ENCODE results near the gene SEC61A1. TPM values are rescaled to one million over a fixed set of nuclear protein-coding genes. Genes with fewer than 3 reads are reported as not detected.

Gene SEC61A1
- total and polyA plus RNA-seq, 4 donors: 80.4 to 295 (median 147) TPM

DNA sequence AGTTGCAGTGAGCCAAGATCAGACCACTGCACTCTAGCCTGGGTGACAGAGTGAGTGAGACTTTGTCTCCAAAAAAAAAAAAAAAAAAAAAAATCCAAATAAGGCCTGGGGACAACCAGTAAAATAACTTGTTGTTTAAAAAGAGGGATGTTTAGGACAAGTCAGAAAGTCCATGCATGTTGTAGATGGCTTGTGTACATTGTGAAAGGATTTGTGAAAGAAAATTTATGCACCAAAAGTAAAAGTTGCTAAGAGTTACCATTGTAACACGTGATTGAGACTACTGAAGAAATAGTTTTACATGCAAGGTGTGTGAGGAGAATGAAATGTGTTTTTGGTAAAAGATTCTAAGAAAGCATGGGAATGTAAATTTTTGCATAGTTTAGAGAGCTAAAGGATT lies 35.7 kb upstream of the SEC61A1 start:
- WGBS: 92% methylated on average over 1 of the region's 1 CpG
- TF ChIP-seq HNF4A (conservative IDR thresholded peaks at IDR 0.05) (no peak), RXRA (IDR thresholded peaks at IDR 0.05) (no peak), EGR1 (IDR thresholded peaks at IDR 0.05; ENCODE audit: low read depth in 2 of 2) (no peak), GABPA (IDR thresholded peaks at IDR 0.05 in 1 of 2, conservative IDR thresholded peaks at IDR 0.05 in 1 of 2) (no peak), NR2F2 (IDR thresholded peaks at IDR 0.05) (no peak), JUND (IDR thresholded peaks at IDR 0.05) (no peak), HNF4G (IDR thresholded peaks at IDR 0.05) (no peak)
- TF ChIP-seq, protein P1, sequence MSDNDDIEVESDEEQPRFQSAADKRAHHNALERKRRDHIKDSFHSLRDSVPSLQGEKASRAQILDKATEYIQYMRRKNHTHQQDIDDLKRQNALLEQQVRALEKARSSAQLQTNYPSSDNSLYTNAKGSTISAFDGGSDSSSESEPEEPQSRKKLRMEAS (IDR thresholded peaks at IDR 0.05): no peak

DNA sequence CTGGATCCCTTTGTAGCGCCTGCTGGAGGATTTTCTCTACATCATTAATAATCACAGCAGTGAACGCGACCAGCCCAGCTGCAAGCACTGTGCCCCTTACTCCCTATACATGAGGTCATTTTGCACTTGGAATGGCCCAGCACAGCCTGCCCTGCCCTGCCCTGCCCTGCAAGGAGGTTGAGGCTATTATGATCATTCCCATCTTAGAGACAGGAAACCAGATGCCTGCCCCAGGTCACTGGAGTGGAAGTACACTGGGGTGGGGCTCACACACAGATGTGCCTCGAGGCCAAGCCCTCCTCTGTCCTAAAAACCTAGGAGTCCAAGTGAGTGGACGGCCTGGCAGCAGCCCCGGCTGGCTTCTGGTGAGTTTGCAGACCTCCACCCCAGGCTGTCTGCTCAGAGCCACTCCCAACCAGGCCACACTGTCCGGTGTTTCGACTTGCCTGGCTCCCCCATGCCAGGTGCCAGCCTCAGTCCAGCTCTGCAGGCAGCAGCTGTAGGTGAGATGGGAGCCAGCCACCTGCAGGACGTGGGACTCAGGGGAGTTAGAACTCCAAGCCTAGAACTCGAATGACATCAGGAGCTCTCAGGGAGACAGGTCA lies 30.4 kb upstream of the SEC61A1 start:
- no peak for DNase-seq (ENCODE audit: low spot score)
- Histone ChIP-seq H3K4me3 (ENCODE audit: low read depth in 1 of 3, low read length in 3 of 3) (no peak overlapping the region), H3K4me1 (ENCODE audit: control insufficient read depth in 4 of 4, insufficient read depth in 4 of 4, low read length in 3 of 4) (no peaks in the 10 kb centered on the region), H3K36me3 (ENCODE audit: control insufficient read depth in 4 of 4, insufficient read depth in 3 of 4, low read depth in 1 of 4, low read length in 3 of 4) (no peaks in the 10 kb centered on the region), H3K9ac (ENCODE audit: low read depth in 1 of 2, low read length in 2 of 2) (no peak overlapping the region), H3K27me3 (ENCODE audit: control insufficient read depth in 4 of 4, insufficient read depth in 4 of 4, low read length in 3 of 4) (no peaks in the 10 kb centered on the region), H3K9me3 (ENCODE audit: control insufficient read depth in 4 of 4, low read length in 3 of 4) (no peaks in the 10 kb centered on the region), H3K27ac (ENCODE audit: low read depth in 1 of 2, low read length in 2 of 2) (no peak overlapping the region)
- TF ChIP-seq GABPA (IDR thresholded peaks at IDR 0.05 in 1 of 2, conservative IDR thresholded peaks at IDR 0.05 in 1 of 2) (no peak), HNF4G (IDR thresholded peaks at IDR 0.05) (no peak), NR2F2 (IDR thresholded peaks at IDR 0.05) (no peak)
- TF ChIP-seq, protein P2, sequence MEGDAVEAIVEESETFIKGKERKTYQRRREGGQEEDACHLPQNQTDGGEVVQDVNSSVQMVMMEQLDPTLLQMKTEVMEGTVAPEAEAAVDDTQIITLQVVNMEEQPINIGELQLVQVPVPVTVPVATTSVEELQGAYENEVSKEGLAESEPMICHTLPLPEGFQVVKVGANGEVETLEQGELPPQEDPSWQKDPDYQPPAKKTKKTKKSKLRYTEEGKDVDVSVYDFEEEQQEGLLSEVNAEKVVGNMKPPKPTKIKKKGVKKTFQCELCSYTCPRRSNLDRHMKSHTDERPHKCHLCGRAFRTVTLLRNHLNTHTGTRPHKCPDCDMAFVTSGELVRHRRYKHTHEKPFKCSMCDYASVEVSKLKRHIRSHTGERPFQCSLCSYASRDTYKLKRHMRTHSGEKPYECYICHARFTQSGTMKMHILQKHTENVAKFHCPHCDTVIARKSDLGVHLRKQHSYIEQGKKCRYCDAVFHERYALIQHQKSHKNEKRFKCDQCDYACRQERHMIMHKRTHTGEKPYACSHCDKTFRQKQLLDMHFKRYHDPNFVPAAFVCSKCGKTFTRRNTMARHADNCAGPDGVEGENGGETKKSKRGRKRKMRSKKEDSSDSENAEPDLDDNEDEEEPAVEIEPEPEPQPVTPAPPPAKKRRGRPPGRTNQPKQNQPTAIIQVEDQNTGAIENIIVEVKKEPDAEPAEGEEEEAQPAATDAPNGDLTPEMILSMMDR (IDR thresholded peaks at IDR 0.05; ENCODE audit: low read depth, low read length, missing input control): no peak
- WGBS: 88% methylated on average over 10 of the region's 10 CpGs

More for the DNA sequence above, 35.7 kb upstream of the SEC61A1 start:
- Histone ChIP-seq H3K4me3 (ENCODE audit: low read depth in 1 of 3, low read length in 3 of 3) (no peak overlapping the region), H3K27ac (ENCODE audit: low read depth in 1 of 2, low read length in 2 of 2) (no peak overlapping the region), H3K9me3 (ENCODE audit: control insufficient read depth in 4 of 4, low read length in 3 of 4) (no peaks in the 10 kb centered on the region), H3K36me3 (ENCODE audit: control insufficient read depth in 4 of 4, insufficient read depth in 3 of 4, low read depth in 1 of 4, low read length in 3 of 4) (no peaks in the 10 kb centered on the region), H3K4me1 (ENCODE audit: control insufficient read depth in 4 of 4, insufficient read depth in 4 of 4, low read length in 3 of 4) (peaks cover 0 to 11% (median 9%) of the 10 kb centered on the region in 4 donors), H3K27me3 (ENCODE audit: control insufficient read depth in 4 of 4, insufficient read depth in 4 of 4, low read length in 3 of 4) (no peaks in the 10 kb centered on the region), H3K9ac (ENCODE audit: low read depth in 1 of 2, low read length in 2 of 2) (no peak overlapping the region)
- no peak for DNase-seq (ENCODE audit: low spot score)

DNA sequence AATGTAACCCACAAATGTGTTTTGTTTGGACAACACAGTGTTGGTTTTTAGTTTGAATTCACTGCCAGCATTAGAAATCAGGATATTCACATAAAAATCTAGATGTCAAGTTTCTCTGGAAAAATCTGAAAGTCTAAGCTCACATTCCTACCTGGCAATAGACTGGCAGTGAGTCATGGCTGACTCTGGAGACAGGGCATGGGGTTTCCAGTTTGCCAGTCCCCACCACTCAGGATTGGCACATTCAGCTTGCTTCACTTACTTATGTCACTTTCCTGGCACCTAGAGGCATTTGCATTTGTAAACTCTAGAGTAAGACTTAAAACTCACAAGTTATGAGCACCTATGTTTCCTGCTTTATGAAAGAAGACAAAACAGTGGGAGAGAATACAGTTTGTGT lies 19.1 kb upstream of the SEC61A1 start:
- Histone ChIP-seq H3K27me3 (ENCODE audit: control insufficient read depth in 4 of 4, insufficient read depth in 4 of 4, low read length in 3 of 4) (no peaks in the 10 kb centered on the region), H3K27ac (ENCODE audit: low read depth in 1 of 2, low read length in 2 of 2) (no peak overlapping the region), H3K4me3 (ENCODE audit: low read depth in 1 of 3, low read length in 3 of 3) (no peak overlapping the region), H3K9ac (ENCODE audit: low read depth in 1 of 2, low read length in 2 of 2) (no peak overlapping the region), H3K36me3 (ENCODE audit: control insufficient read depth in 4 of 4, insufficient read depth in 3 of 4, low read depth in 1 of 4, low read length in 3 of 4) (no peaks in the 10 kb centered on the region), H3K9me3 (ENCODE audit: control insufficient read depth in 4 of 4, low read length in 3 of 4) (no peaks in the 10 kb centered on the region), H3K4me1 (ENCODE audit: control insufficient read depth in 4 of 4, insufficient read depth in 4 of 4, low read length in 3 of 4) (peaks cover 0 to 3% (median 0%) of the 10 kb centered on the region in 4 donors)
- peak; percentile 41 for TF ChIP-seq YY1 (IDR thresholded peaks at IDR 0.05)
- TF ChIP-seq HNF4A (conservative IDR thresholded peaks at IDR 0.05): peak in 1 of 2 donors; percentile 16
- peak in 1 of 2 donors; percentile 59 for TF ChIP-seq JUND (IDR thresholded peaks at IDR 0.05)
- TF ChIP-seq FOXA1 (IDR thresholded peaks at IDR 0.05): no peak
- TF ChIP-seq RXRA (IDR thresholded peaks at IDR 0.05): peak; percentile 6 to 21
- TF ChIP-seq HNF4G (IDR thresholded peaks at IDR 0.05): no peak
- no peak for DNase-seq (ENCODE audit: low spot score)

DNA sequence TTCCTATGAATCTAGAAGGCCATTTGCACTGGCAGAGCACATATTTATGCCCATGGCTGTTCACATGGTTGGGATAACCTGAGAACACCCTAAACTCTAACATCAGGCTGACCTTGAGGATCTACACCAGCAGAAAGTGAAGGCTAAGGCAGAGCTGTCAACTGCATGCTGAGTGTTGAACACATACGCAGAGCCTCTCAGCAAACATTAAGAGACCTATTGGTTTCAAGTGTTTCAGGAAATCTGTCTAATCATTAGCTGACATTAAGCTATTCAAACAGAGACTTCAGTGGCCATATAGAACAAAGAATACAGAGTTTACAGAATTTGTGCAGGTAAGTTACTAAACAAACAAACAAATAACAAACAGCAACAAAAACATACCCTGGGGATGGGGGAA lies 16.1 kb upstream of the SEC61A1 start:
- Histone ChIP-seq H3K4me1 (ENCODE audit: control insufficient read depth in 4 of 4, insufficient read depth in 4 of 4, low read length in 3 of 4) (peaks cover 0 to 3% (median 0%) of the 10 kb centered on the region in 4 donors), H3K9ac (ENCODE audit: low read depth in 1 of 2, low read length in 2 of 2) (no peak overlapping the region), H3K4me3 (ENCODE audit: low read depth in 1 of 3, low read length in 3 of 3) (no peak overlapping the region), H3K9me3 (ENCODE audit: control insufficient read depth in 4 of 4, low read length in 3 of 4) (no peaks in the 10 kb centered on the region), H3K27ac (ENCODE audit: low read depth in 1 of 2, low read length in 2 of 2) (peak overlapping the region in 1 of 2 donors; percentile 3), H3K36me3 (ENCODE audit: control insufficient read depth in 4 of 4, insufficient read depth in 3 of 4, low read depth in 1 of 4, low read length in 3 of 4) (no peaks in the 10 kb centered on the region), H3K27me3 (ENCODE audit: control insufficient read depth in 4 of 4, insufficient read depth in 4 of 4, low read length in 3 of 4) (no peaks in the 10 kb centered on the region)
- WGBS: 41% methylated on average over 1 of the region's 1 CpG
- DNase-seq (ENCODE audit: low spot score): no peak
- TF ChIP-seq HNF4A (conservative IDR thresholded peaks at IDR 0.05) (peak; percentile 34 to 46), RAD21 (IDR thresholded peaks at IDR 0.05) (peak in 1 of 2 donors; percentile 43), SP1 (IDR thresholded peaks at IDR 0.05) (peak; percentile 51), YY1 (IDR thresholded peaks at IDR 0.05) (peak; percentile 29), NR2F2 (IDR thresholded peaks at IDR 0.05) (no peak), FOXA1 (IDR thresholded peaks at IDR 0.05) (no peak)
- TF ChIP-seq, protein P3, sequence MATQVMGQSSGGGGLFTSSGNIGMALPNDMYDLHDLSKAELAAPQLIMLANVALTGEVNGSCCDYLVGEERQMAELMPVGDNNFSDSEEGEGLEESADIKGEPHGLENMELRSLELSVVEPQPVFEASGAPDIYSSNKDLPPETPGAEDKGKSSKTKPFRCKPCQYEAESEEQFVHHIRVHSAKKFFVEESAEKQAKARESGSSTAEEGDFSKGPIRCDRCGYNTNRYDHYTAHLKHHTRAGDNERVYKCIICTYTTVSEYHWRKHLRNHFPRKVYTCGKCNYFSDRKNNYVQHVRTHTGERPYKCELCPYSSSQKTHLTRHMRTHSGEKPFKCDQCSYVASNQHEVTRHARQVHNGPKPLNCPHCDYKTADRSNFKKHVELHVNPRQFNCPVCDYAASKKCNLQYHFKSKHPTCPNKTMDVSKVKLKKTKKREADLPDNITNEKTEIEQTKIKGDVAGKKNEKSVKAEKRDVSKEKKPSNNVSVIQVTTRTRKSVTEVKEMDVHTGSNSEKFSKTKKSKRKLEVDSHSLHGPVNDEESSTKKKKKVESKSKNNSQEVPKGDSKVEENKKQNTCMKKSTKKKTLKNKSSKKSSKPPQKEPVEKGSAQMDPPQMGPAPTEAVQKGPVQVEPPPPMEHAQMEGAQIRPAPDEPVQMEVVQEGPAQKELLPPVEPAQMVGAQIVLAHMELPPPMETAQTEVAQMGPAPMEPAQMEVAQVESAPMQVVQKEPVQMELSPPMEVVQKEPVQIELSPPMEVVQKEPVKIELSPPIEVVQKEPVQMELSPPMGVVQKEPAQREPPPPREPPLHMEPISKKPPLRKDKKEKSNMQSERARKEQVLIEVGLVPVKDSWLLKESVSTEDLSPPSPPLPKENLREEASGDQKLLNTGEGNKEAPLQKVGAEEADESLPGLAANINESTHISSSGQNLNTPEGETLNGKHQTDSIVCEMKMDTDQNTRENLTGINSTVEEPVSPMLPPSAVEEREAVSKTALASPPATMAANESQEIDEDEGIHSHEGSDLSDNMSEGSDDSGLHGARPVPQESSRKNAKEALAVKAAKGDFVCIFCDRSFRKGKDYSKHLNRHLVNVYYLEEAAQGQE (IDR thresholded peaks at IDR 0.05): no peak
- TF ChIP-seq, protein P4, sequence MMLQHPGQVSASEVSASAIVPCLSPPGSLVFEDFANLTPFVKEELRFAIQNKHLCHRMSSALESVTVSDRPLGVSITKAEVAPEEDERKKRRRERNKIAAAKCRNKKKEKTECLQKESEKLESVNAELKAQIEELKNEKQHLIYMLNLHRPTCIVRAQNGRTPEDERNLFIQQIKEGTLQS (IDR thresholded peaks at IDR 0.05): no peak
